A549 (cell line): ENCODE data around the gene POR. TPM values are rescaled to one million over a fixed set of nuclear protein-coding genes. Genes with fewer than 3 reads are reported as not detected.
A peak's percentile ranks its signal among the peaks of the same experiment; 100 is the strongest.

Experiments used
- ATAC-seq, 2 experiments: fragments of 200-7000 bp in 1 of 2; fragments of >200 bp in 1 of 2; cut with Nextera tagmentation in 1 of 2; cut with Tn5 transposase in 1 of 2; 3 replicates each; pipeline versions ENCODE4 v1.8.0 to v1.9.1; 2018 to 2020; ENCODE audit warnings: mild to moderate bottlenecking in 1 of 2, moderate library complexity in 1 of 2
- CTCF ChIA-PET: fragments of 300-600 bp; sonication (Branson Sonifier 250); formaldehyde crosslinking; extraction: SDS; loops from one replicate; lab custom pipeline; 2021; ENCODE audit warnings: antibody characterized with exemption, inconsistent platforms; lab: Yijun Ruan, JAX
- POLR2A ChIA-PET: fragments of 350-600 bp; formaldehyde crosslinking; extraction: SDS; loops from one replicate; lab custom pipeline; 2021; ENCODE audit warnings: antibody characterized with exemption, inconsistent platforms; lab: Yijun Ruan, JAX
- DNase-seq, 2 experiments: peaks; one replicate each; pipeline versions ENCODE4 v3.0.0 to v3.0.0-alpha.2; 2011 to 2016; ENCODE audit warnings: low read depth in 1 of 2, low spot score in 1 of 2
- FAIRE-seq: peaks from 2 replicates; lab custom pipeline; 2011; peaks lifted over from hg19 to GRCh38; lab: Jason Lieb, UNC
- H3K27ac ChIP-seq, 2 experiments: fragments of >200 bp; sonication (Bioruptor Twin); formaldehyde crosslinking; 3 replicates each; pipeline ENCODE4 v1.5.1; 2016 to 2017
- H3K4me1 ChIP-seq: fragments of >200 bp; sonication (Bioruptor Twin); formaldehyde crosslinking; 3 replicates; pipeline ENCODE4 v1.6.1; 2016
- H3K4me2 ChIP-seq: fragments of >200 bp; sonication (Bioruptor Twin); formaldehyde crosslinking; 3 replicates; pipeline ENCODE4 v1.6.1; 2016
- H3K4me3 ChIP-seq: fragments of >200 bp; sonication (Bioruptor Twin); formaldehyde crosslinking; 3 replicates; pipeline ENCODE4 v1.5.1; 2016
- H3K9me3 ChIP-seq: fragments of >200 bp; sonication (Bioruptor Twin); formaldehyde crosslinking; 3 replicates; pipeline ENCODE4 v1.6.1; 2016
- CHD2 ChIP-seq: fragments of 150-350 bp; IDR thresholded peaks from 2 replicates; pipeline ENCODE4 v1.6.1; 2014; ENCODE audit warnings: low read length; ENCODE audit not compliant: partially characterized antibody
- CHD4 ChIP-seq: fragments of 200-600 bp; sonication (generic); IDR thresholded peaks from 2 replicates; pipeline ENCODE4 v1.6.1; 2016; ENCODE audit warnings: antibody characterized with exemption, mild to moderate bottlenecking, borderline replicate concordance
- EHF ChIP-seq: fragments of 250-450 bp; sonication (Bioruptor Pico); IDR thresholded peaks from 2 replicates; pipeline ENCODE4 v1.5.0; 2020; ENCODE audit warnings: mild to moderate bottlenecking
- EHMT2 ChIP-seq: fragments of 200-600 bp; sonication (generic); IDR thresholded peaks from 2 replicates; pipeline ENCODE4 v1.6.1; 2016; ENCODE audit warnings: antibody characterized with exemption, low read depth, mild to moderate bottlenecking, moderate library complexity
- ESRRA ChIP-seq: fragments of 150-350 bp; IDR thresholded peaks from 2 replicates; pipeline ENCODE4 v1.6.1; 2014; ENCODE audit warnings: mild to moderate bottlenecking, low read length, borderline replicate concordance
- FOSB ChIP-seq: fragments of 250-450 bp; sonication (Bioruptor Pico); IDR thresholded peaks from 2 replicates; pipeline ENCODE4 v1.5.0; 2020; ENCODE audit warnings: mild to moderate bottlenecking, moderate library complexity
- GATA3 ChIP-seq: IDR thresholded peaks from 2 replicates; pipeline ENCODE4 v1.6.1; 2012; ENCODE audit warnings: borderline replicate concordance
- HDAC2 ChIP-seq: fragments of 200-600 bp; sonication (generic); IDR thresholded peaks from 2 replicates; pipeline ENCODE4 v1.6.1; 2016
- HEYL ChIP-seq: fragments of 250-450 bp; sonication (Bioruptor Pico); IDR thresholded peaks from 2 replicates; pipeline ENCODE4 v1.8.0; 2021; ENCODE audit warnings: mild to moderate bottlenecking, moderate library complexity
- HOXB13 ChIP-seq: fragments of 250-450 bp; sonication (Bioruptor Pico); IDR thresholded peaks from 2 replicates; pipeline ENCODE4 v1.5.0; 2020; ENCODE audit warnings: low read depth, mild to moderate bottlenecking, moderate library complexity
- JUN ChIP-seq, 2 experiments: fragments of >200 bp; sonication (Bioruptor Twin); formaldehyde crosslinking; IDR thresholded peaks; 2 replicates in 1 of 2; 3 replicates in 1 of 2; pipeline ENCODE4 v1.6.1; 2016 to 2017
- JUNB ChIP-seq: fragments of >200 bp; sonication (Bioruptor Twin); formaldehyde crosslinking; IDR thresholded peaks from 2 replicates; pipeline ENCODE4 v1.6.1; 2016
- KDM1A ChIP-seq: fragments of 200-600 bp; sonication (generic); IDR thresholded peaks from 2 replicates; pipeline ENCODE4 v1.6.1; 2016; ENCODE audit warnings: low read depth, mild to moderate bottlenecking
- MAFK ChIP-seq: fragments of 450-650 bp; IDR thresholded peaks from 2 replicates; pipeline ENCODE4 v1.6.1; 2014; ENCODE audit not compliant: partially characterized antibody
- MAZ ChIP-seq: fragments of 150-350 bp; IDR thresholded peaks from 2 replicates; pipeline ENCODE4 v1.6.1; 2014; ENCODE audit warnings: antibody characterized with exemption, low read depth, low read length, borderline replicate concordance
- PHF8 ChIP-seq: fragments of 200-600 bp; sonication (generic); IDR thresholded peaks from 2 replicates; pipeline ENCODE4 v1.6.1; 2016; ENCODE audit warnings: low read depth, mild to moderate bottlenecking, antibody characterized with exemption, moderate library complexity, borderline replicate concordance
- RAD21 ChIP-seq, 2 experiments: fragments of >200 bp in 1 of 2; sonication (Bioruptor Twin) in 1 of 2; formaldehyde crosslinking in 1 of 2; IDR thresholded peaks in 1 of 2; conservative IDR thresholded peaks in 1 of 2; 2 replicates in 1 of 2; 3 replicates in 1 of 2; pipeline ENCODE4 v1.6.1; 2012 to 2018; ENCODE audit warnings: inconsistent platforms in 1 of 2
- RARB ChIP-seq: fragments of 250-450 bp; sonication (Bioruptor Pico); IDR thresholded peaks from 2 replicates; pipeline ENCODE4 v1.8.0; 2021; ENCODE audit warnings: mild to moderate bottlenecking, moderate library complexity
- RCOR1 ChIP-seq: fragments of 150-350 bp; IDR thresholded peaks from 2 replicates; pipeline ENCODE4 v1.6.1; 2014; ENCODE audit warnings: antibody characterized with exemption, low read length, low read depth
- REST ChIP-seq: fragments of 200-600 bp; sonication (generic); IDR thresholded peaks from 2 replicates; pipeline ENCODE4 v1.6.1; 2016; ENCODE audit warnings: antibody characterized with exemption, mild to moderate bottlenecking, moderate library complexity
- SREBF2 ChIP-seq: fragments of 450-650 bp; IDR thresholded peaks from 2 replicates; pipeline ENCODE4 v1.6.1; 2014; ENCODE audit warnings: mild to moderate bottlenecking, moderate library complexity
- TP53 ChIP-seq: fragments of 250-450 bp; sonication (Bioruptor Pico); IDR thresholded peaks from 2 replicates; pipeline ENCODE4 v1.5.0; 2021; ENCODE audit warnings: mild to moderate bottlenecking, moderate library complexity
- ZFP36 ChIP-seq: fragments of 450-650 bp; IDR thresholded peaks from 2 replicates; pipeline ENCODE4 v1.6.1; 2014; ENCODE audit warnings: borderline replicate concordance; ENCODE audit not compliant: partially characterized antibody
- WGBS: methylation state at CpG from one replicate; pipeline ENCODE4 v1.1.6; 2017; ENCODE audit errors: missing lambda C conversion rate; 5-methylcytosine and 5-hydroxymethylcytosine counted together
- polyA plus RNA-seq, 4 experiments: library from polyadenylated mRNA; depleted of rRNA in 3 of 4; stranded (reverse); fragments of >200 nt; fragmentation: RNase III in 1 of 4; extraction: RNeasy Plus Mini Kit Qiagen cat#74134 plus additional on column Dnase treatment in 1 of 4; gene quantifications; 2 replicates in 3 of 4; 3 replicates in 1 of 4; pipeline ENCODE4 v1.2.3, GENCODE V29; 2011 to 2017
- TF ChIP-seq, protein P1 (sequence below): fragments of 450-650 bp; IDR thresholded peaks from 2 replicates; pipeline ENCODE4 v1.6.1; 2014; ENCODE audit warnings: antibody characterized with exemption
- TF ChIP-seq, protein P2 (sequence below): fragments of >200 bp; sonication (Bioruptor Twin); formaldehyde crosslinking; IDR thresholded peaks from 2 replicates; pipeline ENCODE4 v1.6.1; 2016
- TF ChIP-seq, protein P3 (sequence below): fragments of 150-350 bp; IDR thresholded peaks from 2 replicates; pipeline ENCODE4 v1.6.1; 2014; ENCODE audit warnings: low read depth, mild to moderate bottlenecking, low read length
- TF ChIP-seq, protein P4 (sequence below): IDR thresholded peaks from 2 replicates; pipeline ENCODE4 v1.6.1; 2012

The POR gene
- polyA plus RNA-seq, 2 of the 4 experiments (the other 2 are of a cell fraction), result 71.1 to 109 TPM

GRCh38 chr7:75994388-75995051, 79.6 kb downstream of the POR start, which contains the start of gene TMEM120A (continued):
- TF ChIP-seq PHF8 (peak; percentile 51; the same call in 1 of the 2 replicates), RCOR1 (0 out of 2 replicates have a peak, but pooled peaks have one; percentile 50), CHD4 (peak; percentile 57; the same call in 1 of the 2 replicates)
- TF ChIP-seq, protein P1, sequence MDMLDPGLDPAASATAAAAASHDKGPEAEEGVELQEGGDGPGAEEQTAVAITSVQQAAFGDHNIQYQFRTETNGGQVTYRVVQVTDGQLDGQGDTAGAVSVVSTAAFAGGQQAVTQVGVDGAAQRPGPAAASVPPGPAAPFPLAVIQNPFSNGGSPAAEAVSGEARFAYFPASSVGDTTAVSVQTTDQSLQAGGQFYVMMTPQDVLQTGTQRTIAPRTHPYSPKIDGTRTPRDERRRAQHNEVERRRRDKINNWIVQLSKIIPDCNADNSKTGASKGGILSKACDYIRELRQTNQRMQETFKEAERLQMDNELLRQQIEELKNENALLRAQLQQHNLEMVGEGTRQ, result peak; percentile 66

DNA sequence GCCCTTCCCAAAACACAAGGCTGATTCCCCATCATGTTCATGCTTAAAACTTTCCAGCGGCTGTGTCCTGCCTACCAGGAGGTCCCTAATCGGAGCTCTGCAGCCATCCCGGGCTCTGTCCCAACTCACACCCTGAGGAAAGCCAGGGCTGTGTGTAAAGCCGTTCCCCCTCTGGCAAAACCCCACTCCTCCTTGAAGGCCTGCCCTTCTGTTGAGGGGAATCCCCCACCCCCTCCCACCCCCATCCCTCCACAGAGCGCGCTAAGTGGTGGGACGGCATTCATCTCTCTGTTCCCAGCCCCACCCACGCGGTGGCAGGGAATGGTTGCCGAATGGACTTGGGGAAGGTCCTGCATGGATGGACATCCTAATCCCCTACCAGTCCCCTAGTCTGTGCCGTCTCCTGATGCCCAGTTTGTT, 80.1 kb downstream of the POR start:
- FAIRE-seq (no peak), DNase-seq (no peak), ATAC-seq (peak in 1 of 2 experiments; percentile 0; a peak in 2 of 6 replicates)
- Histone ChIP-seq H3K9me3 (no peaks in the 10 kb centered on the region), H3K4me1 (peaks cover 26% of the 10 kb centered on the region), H3K27ac (peak overlapping the region; percentile 34 to 91), H3K4me3 (peak overlapping the region; percentile 75), H3K4me2 (peak overlapping the region; percentile 92)
- CTCF ChIA-PET, result interaction anchor here (0.7 to 1.1 kb wide), 2 partner anchors 8 to 25 kb away, joined by 3 to 4 read pairs; no protein-coding TSS in a partner anchor
- POLR2A ChIA-PET, result interaction anchor here (0.6 to 2.7 kb wide), 2 partner anchors 53 to 79 kb away, joined by 3 to 13 read pairs; partner anchors contain the start of genes POR and STYXL1
- TF ChIP-seq CHD2 (no peak), EHF (CRISPR knock-in tag) (no peak), TP53 (CRISPR knock-in tag) (no peak), ZFP36 (no peak), EHMT2 (no peak), KDM1A (no peak), SREBF2 (no peak), MAZ (no peak), PHF8 (no peak), MAFK (no peak), JUN (IDR thresholded peaks at IDR 0.05) (no peak), RAD21 (conservative IDR thresholded peaks at IDR 0.05 in 1 of 2, IDR thresholded peaks at IDR 0.05 in 1 of 2) (no peak)
- TF ChIP-seq, protein P2, sequence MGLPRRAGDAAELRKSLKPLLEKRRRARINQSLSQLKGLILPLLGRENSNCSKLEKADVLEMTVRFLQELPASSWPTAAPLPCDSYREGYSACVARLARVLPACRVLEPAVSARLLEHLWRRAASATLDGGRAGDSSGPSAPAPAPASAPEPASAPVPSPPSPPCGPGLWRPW, result no peak
- TF ChIP-seq, protein P3, sequence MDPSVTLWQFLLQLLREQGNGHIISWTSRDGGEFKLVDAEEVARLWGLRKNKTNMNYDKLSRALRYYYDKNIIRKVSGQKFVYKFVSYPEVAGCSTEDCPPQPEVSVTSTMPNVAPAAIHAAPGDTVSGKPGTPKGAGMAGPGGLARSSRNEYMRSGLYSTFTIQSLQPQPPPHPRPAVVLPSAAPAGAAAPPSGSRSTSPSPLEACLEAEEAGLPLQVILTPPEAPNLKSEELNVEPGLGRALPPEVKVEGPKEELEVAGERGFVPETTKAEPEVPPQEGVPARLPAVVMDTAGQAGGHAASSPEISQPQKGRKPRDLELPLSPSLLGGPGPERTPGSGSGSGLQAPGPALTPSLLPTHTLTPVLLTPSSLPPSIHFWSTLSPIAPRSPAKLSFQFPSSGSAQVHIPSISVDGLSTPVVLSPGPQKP, result no peak
- TF ChIP-seq, protein P4, sequence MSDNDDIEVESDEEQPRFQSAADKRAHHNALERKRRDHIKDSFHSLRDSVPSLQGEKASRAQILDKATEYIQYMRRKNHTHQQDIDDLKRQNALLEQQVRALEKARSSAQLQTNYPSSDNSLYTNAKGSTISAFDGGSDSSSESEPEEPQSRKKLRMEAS, result no peak
- TF ChIP-seq, all 56 proteins: peak for 0
- WGBS, result 87% methylated on average over 11 of the region's 11 CpGs

DNA sequence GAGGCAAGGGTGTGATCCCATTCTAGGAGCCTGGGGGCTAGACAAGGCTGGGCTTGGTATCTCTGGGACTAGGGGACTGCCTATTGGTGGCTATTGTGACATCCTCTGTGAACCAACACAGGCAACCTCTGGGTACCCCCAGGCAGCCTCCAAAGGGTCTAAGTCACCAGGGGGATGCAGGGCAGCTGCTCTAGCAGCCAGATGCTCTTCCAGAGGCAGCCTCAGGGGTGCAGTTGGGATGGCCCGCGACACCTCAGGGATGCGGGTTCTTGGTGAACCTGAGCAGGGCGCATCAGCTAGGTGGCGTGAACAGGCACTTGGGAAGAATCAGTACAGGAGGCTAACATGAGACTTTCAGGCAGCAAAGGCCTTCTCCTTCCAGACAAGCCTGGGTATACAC, 81.0 kb downstream of the POR start:
- 90% methylated on average over 5 of the region's 5 CpGs for WGBS
- Histone ChIP-seq H3K9me3 (no peaks in the 10 kb centered on the region), H3K27ac (no peak overlapping the region), H3K4me2 (no peak overlapping the region), H3K4me1 (peaks cover 17% of the 10 kb centered on the region), H3K4me3 (no peak overlapping the region)
- FAIRE-seq (no peak), ATAC-seq (no peak), DNase-seq (no peak)
- POLR2A ChIA-PET, result no interaction called here
- CTCF ChIA-PET, result interaction anchor here (1.0 to 1.1 kb wide), 2 partner anchors 11 to 24 kb away, joined by 3 to 4 read pairs; no protein-coding TSS in a partner anchor
- TF ChIP-seq, protein P1, result no peak
- TF ChIP-seq TP53 (CRISPR knock-in tag) (no peak), REST (no peak), ESRRA (no peak), FOSB (CRISPR knock-in tag) (no peak), MAFK (no peak), HOXB13 (CRISPR knock-in tag) (no peak), MAZ (no peak), HDAC2 (no peak), HEYL (CRISPR knock-in tag) (no peak), GATA3 (no peak), RARB (no peak), JUNB (no peak)
- TF ChIP-seq, protein P4, result no peak
